ENCODE data around the gene FGF7. TPM values are rescaled to one million over a fixed set of nuclear protein-coding genes. Genes with fewer than 3 reads are reported as not detected.
"Not testable (repeated sequence)": the region's sequence is repeated elsewhere in the genome, so short reads cannot be mapped to it uniquely, and the experiment has no call there.

Gene FGF7
- total and polyA plus RNA-seq, 2 donors from 2014 or later = 3.8 to 23.8 TPM

DNA sequence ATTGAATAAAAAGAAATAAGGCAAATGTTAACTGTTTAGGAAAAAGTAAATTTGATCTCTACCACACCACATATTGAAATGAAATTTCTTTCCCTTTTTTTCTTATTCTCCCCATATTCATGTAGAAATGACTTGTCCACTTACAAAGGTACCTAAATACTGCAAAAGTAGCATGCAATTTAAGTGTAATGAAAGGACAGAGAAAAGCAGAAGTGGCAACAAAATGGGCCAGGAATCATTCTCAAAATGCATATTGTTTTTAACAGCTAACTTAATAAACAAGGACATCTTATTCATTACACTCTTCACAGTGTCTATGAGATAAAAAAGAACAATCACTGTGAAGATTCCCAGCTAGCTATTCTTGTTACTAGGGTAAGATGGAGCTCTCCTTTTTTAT, 40.6 kb upstream of the FGF7 start:
- Histone ChIP-seq H3K27me3 (ENCODE audit: control insufficient read depth, insufficient read depth, low read length) (no peaks in the 10 kb centered on the region), H3K27ac (ENCODE audit: low read depth in 2 of 2, low read length in 2 of 2) (no peak overlapping the region), H3K4me3 (ENCODE audit: low read length in 3 of 3) (no peak overlapping the region), H3K9me3 (ENCODE audit: control insufficient read depth in 2 of 3, insufficient read depth in 1 of 3, low read length in 3 of 3) (no peaks in the 10 kb centered on the region), H3K9ac (ENCODE audit: low read length in 3 of 3) (no peak overlapping the region), H3K4me1 (ENCODE audit: control insufficient read depth in 2 of 3, insufficient read depth in 2 of 3, low read depth in 1 of 3, low read length in 3 of 3) (no peaks in the 10 kb centered on the region), H3K36me3 (ENCODE audit: control insufficient read depth in 2 of 3, insufficient read depth in 3 of 3, low read length in 3 of 3) (no peaks in the 10 kb centered on the region)
- TF ChIP-seq, protein P1, sequence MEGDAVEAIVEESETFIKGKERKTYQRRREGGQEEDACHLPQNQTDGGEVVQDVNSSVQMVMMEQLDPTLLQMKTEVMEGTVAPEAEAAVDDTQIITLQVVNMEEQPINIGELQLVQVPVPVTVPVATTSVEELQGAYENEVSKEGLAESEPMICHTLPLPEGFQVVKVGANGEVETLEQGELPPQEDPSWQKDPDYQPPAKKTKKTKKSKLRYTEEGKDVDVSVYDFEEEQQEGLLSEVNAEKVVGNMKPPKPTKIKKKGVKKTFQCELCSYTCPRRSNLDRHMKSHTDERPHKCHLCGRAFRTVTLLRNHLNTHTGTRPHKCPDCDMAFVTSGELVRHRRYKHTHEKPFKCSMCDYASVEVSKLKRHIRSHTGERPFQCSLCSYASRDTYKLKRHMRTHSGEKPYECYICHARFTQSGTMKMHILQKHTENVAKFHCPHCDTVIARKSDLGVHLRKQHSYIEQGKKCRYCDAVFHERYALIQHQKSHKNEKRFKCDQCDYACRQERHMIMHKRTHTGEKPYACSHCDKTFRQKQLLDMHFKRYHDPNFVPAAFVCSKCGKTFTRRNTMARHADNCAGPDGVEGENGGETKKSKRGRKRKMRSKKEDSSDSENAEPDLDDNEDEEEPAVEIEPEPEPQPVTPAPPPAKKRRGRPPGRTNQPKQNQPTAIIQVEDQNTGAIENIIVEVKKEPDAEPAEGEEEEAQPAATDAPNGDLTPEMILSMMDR (IDR thresholded peaks at IDR 0.05; ENCODE audit: borderline replicate concordance, extremely low read depth, insufficient read depth) = no peak
- FAIRE-seq = no peak
- DNase-seq = no peak
- intact Hi-C loops (cut with DNase I) = no loop called here

DNA sequence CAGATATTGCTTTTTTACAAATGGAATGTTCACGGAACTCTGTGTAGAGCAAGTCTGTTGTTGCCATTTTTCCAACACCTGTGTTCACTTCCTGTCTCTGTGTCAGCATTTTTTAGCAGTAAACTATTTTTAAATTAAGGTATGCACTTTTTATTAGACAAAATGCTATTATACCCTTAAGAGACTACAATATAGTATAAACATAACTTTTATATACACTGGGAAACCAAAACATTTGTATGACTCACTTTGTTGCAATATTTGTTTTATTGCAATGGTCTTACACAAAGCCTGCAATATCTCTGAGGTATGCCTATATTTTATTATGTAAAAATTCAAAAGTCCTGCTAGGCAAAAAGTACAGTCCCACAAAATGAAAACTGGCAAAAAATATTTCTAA, 39.8 kb upstream of the FGF7 start:
- Histone ChIP-seq H3K4me3 (ENCODE audit: low read length in 3 of 3) (no peak overlapping the region), H3K9ac (ENCODE audit: low read length in 3 of 3) (no peak overlapping the region), H3K27me3 (ENCODE audit: control insufficient read depth, insufficient read depth, low read length) (no peaks in the 10 kb centered on the region), H3K27ac (ENCODE audit: low read depth in 2 of 2, low read length in 2 of 2) (no peak overlapping the region), H3K36me3 (ENCODE audit: control insufficient read depth in 2 of 3, insufficient read depth in 3 of 3, low read length in 3 of 3) (no peaks in the 10 kb centered on the region), H3K9me3 (ENCODE audit: control insufficient read depth in 2 of 3, insufficient read depth in 1 of 3, low read length in 3 of 3) (no peaks in the 10 kb centered on the region), H3K4me1 (ENCODE audit: control insufficient read depth in 2 of 3, insufficient read depth in 2 of 3, low read depth in 1 of 3, low read length in 3 of 3) (no peaks in the 10 kb centered on the region)
- DNase-seq (no peak), FAIRE-seq (no peak)
- TF ChIP-seq, protein P1 (IDR thresholded peaks at IDR 0.05; ENCODE audit: borderline replicate concordance, extremely low read depth, insufficient read depth) = no peak
- intact Hi-C loops (cut with DNase I) = no loop called here

- intact Hi-C loops (cut with DNase I) = no loop called here
- no peaks in the 10 kb centered on the region for H3K27me3 ChIP-seq (ENCODE audit: control insufficient read depth, insufficient read depth, low read length)
- FAIRE-seq (no peak), DNase-seq (no peak)
- no peak overlapping the region for H3K4me3 ChIP-seq (ENCODE audit: low read length in 3 of 3)
- H3K27ac ChIP-seq (ENCODE audit: low read depth in 2 of 2, low read length in 2 of 2) = no peak overlapping the region
- no peak overlapping the region for H3K9ac ChIP-seq (ENCODE audit: low read length in 3 of 3)
- no peaks in the 10 kb centered on the region for H3K36me3 ChIP-seq (ENCODE audit: control insufficient read depth in 2 of 3, insufficient read depth in 3 of 3, low read length in 3 of 3)
- H3K9me3 ChIP-seq (ENCODE audit: control insufficient read depth in 2 of 3, insufficient read depth in 1 of 3, low read length in 3 of 3) = no peaks in the 10 kb centered on the region
- H3K4me1 ChIP-seq (ENCODE audit: control insufficient read depth in 2 of 3, insufficient read depth in 2 of 3, low read depth in 1 of 3, low read length in 3 of 3) = no peaks in the 10 kb centered on the region
- TF ChIP-seq, protein P1 (IDR thresholded peaks at IDR 0.05; ENCODE audit: borderline replicate concordance, extremely low read depth, insufficient read depth) = no peak
Observed at GRCh38 chr15:49387471-49387870, 35.6 kb upstream of the FGF7 start.

DNA sequence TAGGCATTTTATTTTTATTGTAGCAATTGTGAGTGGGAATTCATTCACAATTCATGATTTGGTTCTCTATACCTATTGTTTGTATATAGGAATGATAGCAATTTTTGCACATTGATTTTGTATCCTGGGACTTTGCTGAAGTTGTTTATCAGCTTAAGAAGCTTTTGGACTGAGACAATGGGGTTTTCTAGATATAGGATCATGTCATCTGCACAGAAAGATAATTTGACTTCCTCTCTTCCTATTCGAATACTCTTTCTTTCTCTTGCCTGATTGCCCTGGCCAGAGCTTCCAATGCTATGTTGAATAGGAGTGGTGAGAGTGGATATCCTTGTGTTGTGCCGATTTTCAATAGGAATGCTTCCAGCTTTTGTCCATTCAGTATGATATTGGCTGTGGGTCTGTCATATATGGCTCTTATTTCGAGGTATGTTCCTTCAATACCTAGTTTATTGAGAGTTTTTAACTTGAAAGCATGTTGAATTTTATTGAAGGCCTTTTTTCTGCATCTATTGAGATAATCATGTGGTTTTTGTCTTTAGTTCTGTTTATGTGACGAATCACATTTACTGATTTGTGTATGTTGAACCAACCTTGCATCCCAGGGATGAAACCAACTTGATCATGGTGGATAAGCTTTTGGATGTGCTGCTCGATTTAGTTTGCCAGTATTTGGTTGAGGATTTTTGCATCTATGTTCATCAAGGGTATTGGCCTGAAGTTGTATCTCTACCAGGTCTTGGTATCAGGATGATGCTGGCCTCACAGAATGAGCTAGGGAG, 20.3 kb upstream of the FGF7 start:
- H3K9ac ChIP-seq (ENCODE audit: low read length in 3 of 3); FAIRE-seq; H3K27ac ChIP-seq (ENCODE audit: low read depth in 2 of 2, low read length in 2 of 2); H3K4me1 ChIP-seq (ENCODE audit: control insufficient read depth in 2 of 3, insufficient read depth in 2 of 3, low read depth in 1 of 3, low read length in 3 of 3); H3K36me3 ChIP-seq (ENCODE audit: control insufficient read depth in 2 of 3, insufficient read depth in 3 of 3, low read length in 3 of 3); H3K27me3 ChIP-seq (ENCODE audit: control insufficient read depth, insufficient read depth, low read length); DNase-seq; intact Hi-C loops (cut with DNase I); H3K9me3 ChIP-seq (ENCODE audit: control insufficient read depth in 2 of 3, insufficient read depth in 1 of 3, low read length in 3 of 3); H3K4me3 ChIP-seq (ENCODE audit: low read length in 3 of 3): not testable (repeated sequence)

Data from kidney (tissue), 14 donors.